Osteoblast (primary cell): ENCODE data around the gene HOXB3. TPM values are rescaled to one million over a fixed set of nuclear protein-coding genes. Genes with fewer than 3 reads are reported as not detected.

ENCODE experiments used
- DNase-seq: peaks from one replicate; pipeline ENCODE4 v3.0.0; 2011; ENCODE audit warnings: low spot score, mixed read lengths; ENCODE audit not compliant: insufficient read length; ENCODE audit errors: missing footprints
- H2AFZ ChIP-seq: 2 replicates; pipeline ENCODE4 v1.6.0; 2011; ENCODE audit warnings: mild to moderate bottlenecking, low read length
- H3K27ac ChIP-seq: 2 replicates; pipeline ENCODE4 v1.5.1; 2011; ENCODE audit warnings: mild to moderate bottlenecking, low read depth, low read length, moderate library complexity
- H3K27me3 ChIP-seq: 2 replicates; pipeline ENCODE4 v1.6.0; 2012; ENCODE audit warnings: mild to moderate bottlenecking, control low read depth, inconsistent platforms, low read length, moderate library complexity; ENCODE audit not compliant: insufficient read depth
- H3K36me3 ChIP-seq: 2 replicates; pipeline ENCODE4 v1.5.1; 2011; ENCODE audit warnings: mild to moderate bottlenecking, low read length, control low read depth, moderate library complexity; ENCODE audit not compliant: insufficient read depth
- H3K4me1 ChIP-seq: 2 replicates; pipeline ENCODE4 v1.5.1; 2011; ENCODE audit warnings: mild to moderate bottlenecking, low read length, control low read depth, moderate library complexity; ENCODE audit not compliant: insufficient read depth
- H3K4me2 ChIP-seq: 2 replicates; pipeline ENCODE4 v1.6.0; 2011; ENCODE audit warnings: mild to moderate bottlenecking, low read length; ENCODE audit not compliant: insufficient read depth
- H3K4me3 ChIP-seq: fragments of 200-600 bp; sonication (generic); 3 replicates; pipeline ENCODE4 v1.5.1; 2012; ENCODE audit warnings: mild to moderate bottlenecking, low read length, inconsistent platforms; ENCODE audit not compliant: insufficient read depth
- H3K79me2 ChIP-seq: 2 replicates; pipeline ENCODE4 v1.6.0; 2012; ENCODE audit warnings: mild to moderate bottlenecking, low read length, control low read depth, inconsistent platforms; ENCODE audit not compliant: insufficient read depth
- H3K9me3 ChIP-seq: 2 replicates; pipeline ENCODE4 v1.5.1; 2011; ENCODE audit warnings: low read depth, low read length, control low read depth
- H4K20me1 ChIP-seq: 2 replicates; pipeline ENCODE4 v1.6.0; 2012; ENCODE audit warnings: mild to moderate bottlenecking, low read length, control low read depth; ENCODE audit not compliant: insufficient read depth
- CTCF ChIP-seq: IDR thresholded peaks from 2 replicates; pipeline ENCODE4 v1.5.1; 2011; ENCODE audit warnings: mild to moderate bottlenecking, low read depth, low read length, moderate library complexity; ENCODE audit errors: extremely low read depth
- total RNA-seq: library from RNA; depleted of rRNA; stranded (reverse); fragments of >200 nt; gene quantifications from 2 replicates; pipeline ENCODE4 v1.2.3, GENCODE V29; 2012

The HOXB3 gene
- total RNA-seq, 1 donor, result 1.8 TPM

- TF ChIP-seq CTCF, result no peak
- DNase-seq, result no peak
- no peak overlapping the region for H3K27ac ChIP-seq
- H2AFZ ChIP-seq, result no peak overlapping the region
- peak overlapping the region; percentile 39 for H3K4me2 ChIP-seq
- H3K4me1 ChIP-seq, result no peaks in the 10 kb centered on the region
- no peaks in the 10 kb centered on the region for H3K79me2 ChIP-seq
- H4K20me1 ChIP-seq, result peaks cover 5% of the 10 kb centered on the region
- H3K4me3 ChIP-seq, result no peak overlapping the region
- peaks cover 97% of the 10 kb centered on the region for H3K27me3 ChIP-seq
- no peaks in the 10 kb centered on the region for H3K36me3 ChIP-seq
- H3K9me3 ChIP-seq, result no peaks in the 10 kb centered on the region
These were observed 23.0 kb upstream of the HOXB3 start for GRCh38 chr17:48612854-48613691.

GRCh38 chr17:48612456-48612853 is 22.4 kb upstream of the HOXB3 start:
- no peak for DNase-seq
- Histone ChIP-seq H3K36me3 (no peaks in the 10 kb centered on the region), H3K4me1 (no peaks in the 10 kb centered on the region), H3K4me3 (no peak overlapping the region), H4K20me1 (peaks cover 4% of the 10 kb centered on the region), H3K27ac (no peak overlapping the region), H3K4me2 (no peak overlapping the region), H2AFZ (no peak overlapping the region), H3K79me2 (no peaks in the 10 kb centered on the region), H3K9me3 (no peaks in the 10 kb centered on the region), H3K27me3 (peaks cover 96% of the 10 kb centered on the region)
- TF ChIP-seq CTCF, result no peak

- Histone ChIP-seq H3K79me2 (no peaks in the 10 kb centered on the region), H3K27me3 (peaks cover 96% of the 10 kb centered on the region), H3K9me3 (no peaks in the 10 kb centered on the region), H3K27ac (no peak overlapping the region), H3K4me2 (no peak overlapping the region), H4K20me1 (peaks cover 4% of the 10 kb centered on the region), H3K36me3 (no peaks in the 10 kb centered on the region), H3K4me3 (no peak overlapping the region), H2AFZ (no peak overlapping the region), H3K4me1 (no peaks in the 10 kb centered on the region)
- no peak for TF ChIP-seq CTCF
- DNase-seq, result no peak
These were observed 21.8 kb upstream of the HOXB3 start for GRCh38 chr17:48611681-48612455.

GRCh38 chr17:48611213-48611612 is 21.2 kb upstream of the HOXB3 start:
- Histone ChIP-seq H3K27me3 (peaks cover 96% of the 10 kb centered on the region), H3K36me3 (no peaks in the 10 kb centered on the region), H3K4me1 (no peaks in the 10 kb centered on the region), H2AFZ (no peak overlapping the region), H3K9me3 (no peaks in the 10 kb centered on the region), H3K27ac (no peak overlapping the region), H3K79me2 (no peaks in the 10 kb centered on the region), H3K4me2 (peak overlapping the region; percentile 61), H4K20me1 (no peaks in the 10 kb centered on the region), H3K4me3 (peak overlapping the region; percentile 18)
- no peak for TF ChIP-seq CTCF
- no peak for DNase-seq
